Putamen (tissue), 1 donor: ENCODE data around the gene RIMBP3C.
"Not testable (repeated sequence)": the region's sequence is repeated elsewhere in the genome, so short reads cannot be mapped to it uniquely, and the experiment has no call there.

Experiments used
- DNase-seq: peaks from one replicate; pipeline ENCODE4 v3.0.0-alpha.2; 2016; ENCODE audit warnings: low spot score

RIMBP3C gene

DNA sequence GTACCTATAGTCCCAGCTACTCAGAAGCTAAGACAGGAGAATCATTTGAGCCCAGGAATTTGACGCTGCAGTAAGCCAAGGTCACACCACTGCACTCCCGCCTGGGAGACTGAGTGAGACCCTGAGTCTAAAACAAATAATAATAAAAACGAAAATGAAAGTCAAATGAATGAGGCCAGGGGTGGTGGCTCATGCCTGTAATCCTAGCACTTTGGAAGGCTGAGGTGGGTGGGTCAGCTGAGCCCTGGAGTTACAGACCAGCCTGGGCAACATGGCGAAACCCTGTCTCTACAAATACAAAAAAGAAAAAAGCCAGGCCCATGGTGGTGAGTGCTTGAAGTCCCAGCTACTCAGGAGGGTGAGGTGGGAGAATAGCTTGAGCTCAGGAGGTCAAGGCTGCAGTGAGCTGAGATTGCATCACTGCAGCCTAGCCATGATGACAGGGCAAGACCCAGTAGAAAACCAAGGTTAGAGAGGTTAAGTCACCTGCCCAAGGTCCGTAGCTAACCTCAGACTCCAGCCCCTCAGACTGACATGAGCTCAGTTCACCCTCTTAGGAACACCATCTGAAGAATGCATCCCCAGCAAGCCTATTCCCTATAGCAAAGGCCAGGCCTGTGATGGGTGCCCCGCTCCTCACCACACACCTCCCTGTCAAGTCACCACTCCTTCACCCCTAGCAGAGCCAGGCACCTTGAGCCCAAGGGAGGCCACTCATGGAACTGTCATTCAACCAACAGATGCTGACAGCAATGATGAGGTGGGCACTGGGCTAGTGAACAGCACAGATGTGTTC lies 24.4 kb downstream of the RIMBP3C start:
- not testable (repeated sequence) for DNase-seq

DNA sequence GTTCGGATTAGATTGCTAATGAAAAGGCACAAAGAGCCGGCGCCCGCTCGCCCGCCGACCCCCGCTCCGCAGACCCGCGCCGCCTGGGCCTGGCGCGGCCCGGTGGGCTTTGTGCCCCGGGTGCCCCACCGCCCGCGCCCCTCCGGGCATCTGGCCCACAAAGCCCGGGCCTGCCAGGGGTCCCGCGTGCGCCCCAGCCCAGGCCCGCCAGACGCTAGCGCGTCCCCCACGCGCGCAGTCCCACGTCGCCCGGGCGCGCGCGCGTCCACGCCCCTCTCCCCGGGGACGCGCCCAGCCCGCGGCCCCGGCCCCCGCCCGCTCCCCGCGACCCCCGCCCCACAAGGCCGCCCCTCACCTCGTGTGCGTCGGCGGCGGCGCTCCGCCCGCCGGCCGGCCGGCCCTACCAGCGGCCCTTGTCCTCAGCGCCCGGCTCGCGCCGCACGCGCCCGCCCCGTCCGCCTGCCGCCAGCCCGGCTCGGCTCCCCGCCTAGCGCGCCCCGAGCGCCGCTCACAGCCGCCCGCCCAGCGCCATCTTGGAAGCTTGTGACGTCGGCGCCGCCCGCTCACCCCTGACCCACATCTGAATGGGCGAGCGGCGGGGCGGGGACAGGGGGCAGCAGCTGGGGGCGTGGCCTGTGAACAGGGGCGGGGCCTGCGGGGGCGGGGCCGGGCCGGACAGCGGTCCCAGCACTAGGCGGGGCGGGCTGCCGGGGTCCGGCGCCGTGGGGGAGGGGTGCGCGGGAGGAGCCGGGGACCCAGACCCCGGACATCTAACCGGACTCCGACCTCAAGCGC lies 34.1 kb downstream of the RIMBP3C start:
- DNase-seq: not testable (repeated sequence)

GRCh38 chr22:21516522-21516921 lies 34.7 kb downstream of the RIMBP3C start:
- not testable (repeated sequence) for DNase-seq

GRCh38 chr22:21515234-21515633 lies 36.0 kb downstream of the RIMBP3C start:
- DNase-seq: not testable (repeated sequence)

- not testable (repeated sequence) for DNase-seq
Measured at GRCh38 chr22:21514117-21514516, 37.1 kb downstream of the RIMBP3C start.

- not testable (repeated sequence) for DNase-seq
Measured at GRCh38 chr22:21512022-21512421, 39.2 kb downstream of the RIMBP3C start.

GRCh38 chr22:21510397-21510796 lies 40.9 kb downstream of the RIMBP3C start:
- DNase-seq: not testable (repeated sequence)

- not testable (repeated sequence) for DNase-seq
Measured at GRCh38 chr22:21499623-21500506, 51.4 kb downstream of the RIMBP3C start.

DNA sequence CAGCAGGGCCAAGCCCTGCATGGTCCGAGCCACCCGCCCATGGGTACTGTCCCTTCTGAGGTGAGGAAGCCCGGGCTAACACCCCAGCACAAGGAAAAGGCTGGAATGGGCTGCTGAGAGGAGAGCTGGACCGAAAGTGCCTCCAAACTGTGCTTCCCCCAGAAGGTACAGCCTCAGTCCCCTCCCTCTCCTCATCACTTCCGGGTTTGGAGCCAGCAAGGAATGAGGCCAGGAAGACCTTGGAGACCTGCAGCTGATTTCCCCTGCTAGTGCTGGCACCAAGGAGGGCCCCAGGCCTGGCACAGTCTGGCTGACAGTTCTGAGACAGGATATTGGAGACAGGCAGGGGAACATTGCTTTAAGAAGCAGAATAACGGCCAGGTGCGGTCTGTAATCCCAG lies 52.8 kb downstream of the RIMBP3C start:
- not testable (repeated sequence) for DNase-seq

DNA sequence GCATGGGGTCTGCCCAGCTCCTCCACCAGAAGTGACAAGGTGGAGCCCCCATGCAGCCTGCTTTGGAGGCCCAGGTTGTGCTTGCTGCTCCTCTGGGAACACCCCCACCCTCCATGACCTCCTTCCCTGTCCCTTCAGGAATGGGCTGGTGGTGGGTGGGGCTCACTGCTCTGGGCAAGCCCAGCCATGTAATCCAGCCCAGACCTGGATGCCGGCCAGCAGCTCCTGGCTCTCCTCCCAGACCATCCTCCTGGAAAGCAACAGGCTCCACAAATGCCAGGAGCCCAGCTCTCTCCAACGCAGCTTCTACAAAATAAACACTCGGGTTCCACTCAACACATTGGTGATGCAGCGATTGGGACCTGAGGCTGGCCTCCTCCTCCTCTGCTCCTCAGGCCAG lies 53.3 kb downstream of the RIMBP3C start:
- DNase-seq: not testable (repeated sequence)
